Activated CD4-positive, alpha-beta T cell treated with anti-CD3 and anti-CD28 coated beads for 48 hours (primary cell): ENCODE data around the gene RPTOR.

ENCODE experiments used
- DNase-seq: peaks from one replicate; pipeline ENCODE4 v3.0.0-alpha.2; 2020

Gene RPTOR

GRCh38 chr17:80992948-80993624, 448.4 kb downstream of the RPTOR start:
- no peak for DNase-seq

- no peak for DNase-seq
Observed at GRCh38 chr17:80995131-80995530, 450.5 kb downstream of the RPTOR start.

- DNase-seq, result no peak
Observed at GRCh38 chr17:80996422-80997305, 452.0 kb downstream of the RPTOR start.

GRCh38 chr17:80997424-80998117, 452.9 kb downstream of the RPTOR start:
- no peak for DNase-seq

GRCh38 chr17:80998118-80998747, 453.6 kb downstream of the RPTOR start:
- DNase-seq, result no peak

- DNase-seq, result no peak
Observed at GRCh38 chr17:80998748-80999535, 454.3 kb downstream of the RPTOR start.

- no peak for DNase-seq
Observed at GRCh38 chr17:80999536-81000333, 455.1 kb downstream of the RPTOR start.

GRCh38 chr17:81000334-81000630, 455.6 kb downstream of the RPTOR start:
- DNase-seq, result no peak

GRCh38 chr17:81000631-81001357, 456.2 kb downstream of the RPTOR start:
- DNase-seq, result no peak

- no peak for DNase-seq
Observed at GRCh38 chr17:81002013-81002384, 457.4 kb downstream of the RPTOR start.

GRCh38 chr17:81002409-81003361, 458.0 kb downstream of the RPTOR start:
- no peak for DNase-seq

GRCh38 chr17:81003711-81004475, 459.3 kb downstream of the RPTOR start:
- no peak for DNase-seq

GRCh38 chr17:81006891-81007290, 462.3 kb downstream of the RPTOR start:
- DNase-seq, result no peak

- no peak for DNase-seq
Observed at GRCh38 chr17:81008140-81008539, 463.5 kb downstream of the RPTOR start.

- no peak for DNase-seq
Observed at GRCh38 chr17:81009136-81009535, 464.5 kb downstream of the RPTOR start.

- DNase-seq, result no peak
Observed at GRCh38 chr17:81010935-81011334, 466.3 kb downstream of the RPTOR start.

GRCh38 chr17:81011951-81012350, 467.3 kb downstream of the RPTOR start:
- DNase-seq, result no peak

GRCh38 chr17:81012574-81013447, 468.2 kb downstream of the RPTOR start:
- DNase-seq, result no peak
